SHP77 treated with DMSO at 0.1 percent for 48 hours (cell line): ENCODE data around the gene SDK1.

ENCODE experiments used
- DNase-seq: peaks from one replicate; lab custom pipeline; 2025; lab: John Stamatoyannopoulos, UW

Gene SDK1

GRCh38 chr7:3300651-3301448, at the start of gene SDK1:
TSS of gene SDK1 (plus strand) at chr7:3301252. CDS start at chr7:3301587, 335 bp downstream.
- DNase-seq: peak; percentile 88

- DNase-seq: no peak
These were observed 46.3 kb upstream of the SDK1 start for GRCh38 chr7:3254718-3255117.

- no peak for DNase-seq
These were observed 41.2 kb upstream of the SDK1 start for GRCh38 chr7:3259711-3260400.

GRCh38 chr7:3260401-3260715, 40.7 kb upstream of the SDK1 start:
- DNase-seq: no peak

GRCh38 chr7:3264693-3265339, 36.2 kb upstream of the SDK1 start:
- no peak for DNase-seq

GRCh38 chr7:3265388-3265787, 35.7 kb upstream of the SDK1 start:
- DNase-seq: no peak

GRCh38 chr7:3266240-3266639, 34.8 kb upstream of the SDK1 start:
- no peak for DNase-seq

GRCh38 chr7:3267966-3268690, 32.9 kb upstream of the SDK1 start:
- DNase-seq: peak; percentile 93

GRCh38 chr7:3270362-3270761, 30.7 kb upstream of the SDK1 start:
- no peak for DNase-seq

- no peak for DNase-seq
These were observed 29.8 kb upstream of the SDK1 start for GRCh38 chr7:3271298-3271697.

- DNase-seq: peak; percentile 64
These were observed 28.3 kb upstream of the SDK1 start for GRCh38 chr7:3272691-3273141.

GRCh38 chr7:3274131-3274530, 26.9 kb upstream of the SDK1 start:
- DNase-seq: no peak

- DNase-seq: no peak
These were observed 23.2 kb upstream of the SDK1 start for GRCh38 chr7:3277604-3278572.

- no peak for DNase-seq
These were observed 21.8 kb upstream of the SDK1 start for GRCh38 chr7:3279147-3279818.

- no peak for DNase-seq
These were observed 20.6 kb upstream of the SDK1 start for GRCh38 chr7:3280445-3280844.

GRCh38 chr7:3280946-3281656, 20.0 kb upstream of the SDK1 start:
- no peak for DNase-seq

GRCh38 chr7:3282457-3282856, 18.6 kb upstream of the SDK1 start:
- DNase-seq: no peak

- DNase-seq: no peak
These were observed 17.8 kb upstream of the SDK1 start for GRCh38 chr7:3283130-3283704.

- no peak for DNase-seq
These were observed 15.4 kb upstream of the SDK1 start for GRCh38 chr7:3285652-3286051.

GRCh38 chr7:3289996-3290395, 11.1 kb upstream of the SDK1 start:
- no peak for DNase-seq
